ENCODE results near the gene SMU1. TPM values are rescaled to one million over a fixed set of nuclear protein-coding genes. Genes with fewer than 3 reads are reported as not detected.
A peak's percentile ranks its signal among the peaks of the same experiment; 100 is the strongest.

Gene SMU1
- total and polyA plus RNA-seq, 11 donors = 6.7 to 19.4 (median 15.2) TPM

GRCh38 chr9:32992595-32993238, 83.8 kb downstream of the SMU1 start:
- TF ChIP-seq CTCF (IDR thresholded peaks at IDR 0.05) = no peak
- TF ChIP-seq POLR2A (IDR thresholded peaks at IDR 0.05) = no peak
- Histone ChIP-seq H3K27ac (peak overlapping the region in 1 of 12 donors; percentile 11), H3K9me3 (no peaks in the 10 kb centered on the region), H3K4me3 (no peak overlapping the region), H3K27me3 (no peaks in the 10 kb centered on the region), H3K36me3 (peaks cover under 1 to 72% (median 49%) of the 10 kb centered on the region in 9 donors), H3K4me1 (peaks cover 0 to 20% (median 13%) of the 10 kb centered on the region in 12 donors)
- WGBS, 4 donors = 39 to 50% (median 43%) methylated on average over 3 of the region's 3 CpGs
- intact Hi-C loops (cut with DNase I) = no loop called here
- no peak for DNase-seq
- ATAC-seq = peak; percentile 32 to 49 (median 38)

- intact Hi-C loops (cut with DNase I) = no loop called here
- H3K27me3 ChIP-seq = no peaks in the 10 kb centered on the region
- 39 to 45% (median 42%) methylated on average over 6 of the region's 6 CpGs for WGBS, 4 donors
- no peaks in the 10 kb centered on the region for H3K9me3 ChIP-seq
- H3K4me1 ChIP-seq = peaks cover 0 to 20% (median 13%) of the 10 kb centered on the region in 12 donors
- DNase-seq (peak in 2 of 5 donors; percentile 20), ATAC-seq (peak; percentile 59 to 68 (median 62))
- H3K4me3 ChIP-seq = no peak overlapping the region
- TF ChIP-seq CTCF (IDR thresholded peaks at IDR 0.05) (no peak), POLR2A (IDR thresholded peaks at IDR 0.05) (no peak)
- peak overlapping the region in 1 of 12 donors; percentile 11 for H3K27ac ChIP-seq
- peaks cover 4 to 76% (median 52%) of the 10 kb centered on the region in 9 donors for H3K36me3 ChIP-seq
Observed at GRCh38 chr9:32991897-32992594, 84.4 kb downstream of the SMU1 start.

Other genes with a start within 250 kb of the SMU1 start
- 10 to 100 TPM in 8 of 9 donors, 1 to 10 TPM in 1; 9.4 to 22.5 (median 16.1) TPM for gene APTX, start 75.0 kb downstream of the SMU1 start, total RNA-seq
- 10 to 100 TPM; 12.5 to 33.4 TPM for gene APTX, start 75.0 kb downstream of the SMU1 start, polyA plus RNA-seq
- 100 to 1,000 TPM in 1 of 9 donors, 10 to 100 TPM in 8; 48.6 to 104 (median 63.1) TPM for gene DNAJA1, start 51.4 kb downstream of the SMU1 start, total RNA-seq
- gene DNAJA1, start 51.4 kb downstream of the SMU1 start, polyA plus RNA-seq = 100 to 1,000 TPM in 1 of 2 donors, 10 to 100 TPM in 1; 32.6 to 133 TPM
- 10 to 100 TPM; 27.4 to 73.3 (median 44.8) TPM for gene B4GALT1, start 90.7 kb upstream of the SMU1 start, total RNA-seq
- gene B4GALT1, start 90.7 kb upstream of the SMU1 start, polyA plus RNA-seq = 10 to 100 TPM; 10.6 to 37.2 TPM
- not detected for gene SPINK4, start 163.5 kb upstream of the SMU1 start, total RNA-seq
- not detected for gene SPINK4, start 163.5 kb upstream of the SMU1 start, polyA plus RNA-seq
- 100 to 1,000 TPM in 6 of 9 donors, 10 to 100 TPM in 3; 71.0 to 144 (median 112) TPM for gene BAG1, start 188.0 kb upstream of the SMU1 start, total RNA-seq
- 100 to 1,000 TPM; 110 to 132 TPM for gene BAG1, start 188.0 kb upstream of the SMU1 start, polyA plus RNA-seq
- gene CHMP5, start 188.4 kb upstream of the SMU1 start, total RNA-seq = 10 to 100 TPM; 37.6 to 58.5 (median 53.0) TPM
- gene CHMP5, start 188.4 kb upstream of the SMU1 start, polyA plus RNA-seq = 10 to 100 TPM; 24.7 to 76.5 TPM
- 10 to 100 TPM; 25.4 to 42.0 (median 36.1) TPM for gene NFX1, start 213.8 kb upstream of the SMU1 start, total RNA-seq
- gene NFX1, start 213.8 kb upstream of the SMU1 start, polyA plus RNA-seq = 10 to 100 TPM; 13.7 to 23.8 TPM